ENCODE results near the gene GAPVD1.
"Not testable (repeated sequence)": the region's sequence is repeated elsewhere in the genome, so short reads cannot be mapped to it uniquely, and the experiment has no call there.

The GAPVD1 gene

DNA sequence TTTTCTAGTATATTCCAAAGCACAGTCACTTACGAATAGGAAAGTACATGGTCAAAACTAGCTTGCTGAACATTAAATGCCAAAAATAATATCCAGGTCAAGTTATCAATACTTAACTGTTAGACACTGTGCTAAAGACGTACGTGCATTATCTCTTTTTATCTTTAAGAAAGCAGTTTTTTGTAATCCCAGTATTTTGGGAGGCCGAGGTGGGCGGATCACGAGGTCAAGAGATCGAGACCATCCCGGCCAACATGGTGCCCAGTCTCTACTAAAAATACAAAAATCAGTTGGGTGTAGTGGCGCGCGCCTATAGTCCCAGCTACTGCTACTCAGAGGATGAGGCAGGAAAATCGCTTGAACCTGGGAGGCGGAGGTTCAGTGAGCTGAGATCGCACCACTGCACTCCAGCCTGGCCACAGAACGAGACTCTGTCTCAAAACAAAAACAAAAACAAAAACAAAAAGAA is 17.8 kb upstream of the GAPVD1 start:
- no peak for DNase-seq (ENCODE audit: low spot score)

DNA sequence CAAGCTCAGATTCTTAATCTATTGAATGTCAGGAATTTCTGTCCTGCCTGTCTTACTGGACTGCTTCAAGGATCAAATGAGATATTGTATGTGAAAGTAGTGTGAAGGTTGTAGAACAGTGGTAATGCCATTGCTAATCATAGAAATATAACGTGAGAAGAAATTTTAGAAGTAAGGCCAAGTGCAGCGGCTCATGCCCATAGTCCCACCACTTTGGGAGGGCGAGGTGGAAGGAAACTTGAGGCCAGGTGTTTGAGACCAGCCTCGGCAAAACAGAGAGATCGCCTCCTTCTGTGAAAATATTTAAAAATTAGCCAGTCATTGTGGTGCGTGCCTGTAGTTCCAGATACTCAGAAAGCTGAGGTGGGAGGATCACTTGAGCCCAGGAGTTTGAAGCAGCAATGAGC is 15.4 kb upstream of the GAPVD1 start:
- no peak for DNase-seq (ENCODE audit: low spot score)

DNA sequence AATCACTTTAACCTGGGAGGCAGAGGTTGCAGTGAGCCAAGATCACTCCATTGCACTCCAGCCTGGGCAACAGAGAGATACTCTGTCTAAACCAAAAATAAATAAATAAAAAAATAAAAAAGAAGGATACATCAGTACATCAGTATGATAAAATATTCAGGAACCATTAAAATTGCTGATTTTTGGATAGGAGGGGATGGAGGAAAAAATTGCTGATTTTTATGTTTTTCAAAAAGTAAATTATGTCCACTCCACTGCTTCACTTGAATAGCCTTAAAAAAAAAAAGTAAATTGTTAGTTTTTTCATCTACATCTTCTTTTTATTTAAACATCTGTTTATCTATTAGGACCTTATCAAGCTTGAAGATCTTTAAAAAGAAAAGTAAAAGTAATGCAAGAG is 7.4 kb upstream of the GAPVD1 start:
- no peak for DNase-seq (ENCODE audit: low spot score)

DNA sequence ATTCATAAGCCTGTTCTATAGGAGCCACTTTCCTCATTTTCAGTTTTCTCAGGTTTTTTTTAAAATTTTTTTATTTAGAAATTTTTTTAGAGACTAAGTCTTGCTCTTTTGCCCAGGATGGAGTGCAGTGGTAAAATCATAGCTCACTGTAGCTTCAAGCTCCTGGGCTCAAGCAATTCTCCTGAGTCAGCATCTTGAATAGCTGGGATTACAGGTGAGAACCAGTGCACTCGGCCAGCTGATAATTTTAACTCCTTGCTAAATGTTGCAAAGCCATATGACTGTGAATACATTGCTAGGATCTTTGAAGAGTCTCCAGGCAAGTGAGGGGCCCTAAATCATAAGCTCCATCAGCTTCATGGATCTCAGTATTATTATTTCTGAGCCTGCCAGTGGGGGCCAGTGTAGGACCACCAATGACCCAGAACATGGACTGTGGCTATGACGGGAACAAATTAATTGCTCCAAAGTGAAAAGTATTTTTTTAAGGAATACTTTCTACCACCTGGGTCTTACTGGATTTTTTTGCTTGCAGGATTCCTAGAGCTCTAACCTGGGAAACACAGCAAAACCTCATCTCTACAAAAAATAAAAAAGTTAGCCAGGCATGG is 5.7 kb upstream of the GAPVD1 start:
- peak; percentile 36 for DNase-seq (ENCODE audit: low spot score)

DNA sequence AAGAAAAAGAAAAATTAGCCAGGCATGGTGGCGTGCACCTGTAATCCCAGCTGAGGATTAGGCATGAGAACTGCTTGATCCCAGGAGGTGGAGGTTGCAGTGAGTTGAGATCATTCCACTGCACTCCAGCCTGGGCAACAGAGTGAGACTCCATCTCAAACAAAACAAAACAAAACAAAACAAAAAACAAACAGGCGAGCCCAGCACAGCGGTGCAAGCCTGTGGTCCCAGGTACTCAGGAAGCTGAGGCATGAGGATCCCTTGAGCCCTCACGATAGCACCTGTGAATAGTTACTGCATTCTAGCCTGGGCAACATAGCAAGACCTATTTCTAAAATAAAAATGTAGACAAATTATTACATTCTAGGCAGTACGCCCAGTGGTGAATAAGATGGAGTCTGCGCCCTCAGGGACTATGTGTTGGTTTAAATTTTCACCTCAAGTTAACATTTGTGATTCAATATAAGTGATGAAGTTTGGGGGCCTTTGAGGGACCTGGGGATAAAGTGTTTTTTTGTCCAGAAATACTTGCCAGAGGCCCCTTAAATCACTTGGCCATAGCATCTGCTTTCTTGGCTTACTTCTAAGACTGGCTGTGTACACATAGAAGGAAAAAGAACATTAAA is 3.4 kb upstream of the GAPVD1 start:
- DNase-seq (ENCODE audit: low spot score), result no peak

DNA sequence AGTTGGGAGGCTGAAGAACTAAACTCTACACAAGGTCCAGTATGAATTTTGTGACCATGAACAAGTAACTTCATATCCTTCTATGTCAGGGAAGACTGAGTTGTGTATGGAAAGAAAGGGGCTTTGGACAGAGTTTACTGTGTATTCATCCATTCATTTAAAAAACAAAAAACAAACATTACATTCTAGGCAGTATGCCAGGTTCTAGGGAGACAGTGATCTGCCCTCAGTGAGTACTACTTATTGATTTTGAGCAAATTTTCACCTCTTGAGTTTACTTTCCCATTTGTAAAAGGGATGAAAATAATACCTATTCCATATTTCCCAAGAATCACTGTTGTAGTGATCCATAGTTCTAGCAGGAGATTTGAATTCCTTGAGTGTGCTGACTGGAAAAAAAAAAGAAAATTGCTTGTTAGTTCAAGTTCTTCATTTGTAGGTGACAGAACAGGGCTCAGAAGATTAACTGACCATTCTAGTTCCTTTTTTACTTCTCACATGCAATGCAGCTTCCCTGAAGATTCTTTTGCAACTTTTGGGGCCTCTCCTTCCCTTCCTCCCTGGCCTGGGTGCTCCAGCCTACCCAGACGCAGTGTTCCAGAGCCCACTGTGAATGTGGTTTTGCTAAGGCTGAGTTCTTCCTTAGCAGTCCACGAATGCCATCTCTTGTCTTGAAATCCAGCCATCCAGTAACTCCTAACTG is 2.6 kb upstream of the GAPVD1 start:
- no peak for DNase-seq (ENCODE audit: low spot score)

DNA sequence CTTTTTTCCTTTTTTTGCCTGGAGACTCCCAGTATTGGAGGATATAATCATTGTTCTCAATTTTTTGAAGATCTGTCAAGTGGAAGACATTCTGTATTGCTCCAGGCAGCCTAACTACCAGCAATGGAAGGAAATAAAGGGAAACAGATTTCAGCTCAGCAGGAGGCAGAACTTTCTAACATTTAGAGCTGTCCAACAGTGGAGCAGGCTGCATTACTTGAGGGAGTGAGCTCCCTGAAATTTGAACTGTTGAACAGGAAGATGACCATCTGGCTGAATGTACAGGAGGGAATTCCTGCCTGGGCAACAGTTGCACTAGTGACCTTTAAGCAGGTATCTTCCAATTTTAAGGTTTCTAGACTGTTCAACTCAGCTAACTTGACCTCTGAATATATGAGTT is 1.1 kb upstream of the GAPVD1 start:
- DNase-seq (ENCODE audit: low spot score), result no peak

DNA sequence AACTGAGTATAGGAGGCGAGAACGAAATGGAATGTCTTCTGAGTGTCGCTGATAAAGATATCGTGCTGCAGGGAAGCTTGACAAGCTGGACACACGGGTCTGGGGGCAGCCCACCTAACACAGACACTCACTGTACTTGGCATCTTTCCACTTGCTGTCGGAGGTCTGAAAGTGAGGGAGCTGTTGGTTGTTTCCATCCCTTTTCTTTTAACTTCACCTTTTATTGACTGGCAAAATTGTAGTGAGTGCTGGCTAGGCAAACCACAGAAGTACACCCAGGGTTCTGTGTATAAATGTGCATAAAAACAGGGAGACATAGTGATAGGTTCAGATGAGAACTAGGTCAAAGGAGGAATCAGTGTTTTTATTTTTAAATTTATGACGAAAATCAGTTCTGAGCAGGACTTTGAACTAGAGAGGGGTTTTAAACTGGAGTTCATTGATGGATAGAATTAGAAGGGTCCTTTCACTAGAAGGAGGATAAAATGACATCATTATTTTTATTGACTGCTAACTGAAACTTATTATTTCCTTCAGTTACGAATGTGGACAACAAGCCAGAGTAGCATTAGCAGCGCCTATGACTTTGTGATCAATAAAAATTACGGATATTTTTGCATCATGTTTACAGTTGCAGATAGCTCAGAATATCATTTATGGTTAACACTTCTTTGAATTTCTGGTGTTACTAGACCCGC is 817 bp downstream of the GAPVD1 start:
- DNase-seq (ENCODE audit: low spot score), result no peak

DNA sequence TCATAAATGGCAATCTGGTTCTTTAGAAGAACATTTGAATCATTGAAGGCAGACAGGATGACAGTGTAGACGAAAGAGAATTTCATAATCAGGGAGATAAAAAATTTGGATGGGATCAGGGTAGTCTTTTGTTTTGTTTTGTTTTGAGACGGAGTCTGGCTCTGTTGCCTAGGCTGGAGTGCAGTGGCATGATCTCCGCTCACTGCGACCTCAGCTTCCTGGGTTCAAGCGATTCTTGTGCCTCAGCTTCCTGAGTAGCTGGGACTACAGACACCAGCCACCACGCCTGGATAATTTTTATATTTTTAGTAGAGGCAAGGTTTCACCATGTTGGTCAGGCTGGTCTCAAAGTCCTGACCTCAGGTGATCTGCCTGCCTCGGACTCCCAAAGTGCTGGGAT is 2.4 kb downstream of the GAPVD1 start:
- DNase-seq (ENCODE audit: low spot score), result not testable (repeated sequence)

DNA sequence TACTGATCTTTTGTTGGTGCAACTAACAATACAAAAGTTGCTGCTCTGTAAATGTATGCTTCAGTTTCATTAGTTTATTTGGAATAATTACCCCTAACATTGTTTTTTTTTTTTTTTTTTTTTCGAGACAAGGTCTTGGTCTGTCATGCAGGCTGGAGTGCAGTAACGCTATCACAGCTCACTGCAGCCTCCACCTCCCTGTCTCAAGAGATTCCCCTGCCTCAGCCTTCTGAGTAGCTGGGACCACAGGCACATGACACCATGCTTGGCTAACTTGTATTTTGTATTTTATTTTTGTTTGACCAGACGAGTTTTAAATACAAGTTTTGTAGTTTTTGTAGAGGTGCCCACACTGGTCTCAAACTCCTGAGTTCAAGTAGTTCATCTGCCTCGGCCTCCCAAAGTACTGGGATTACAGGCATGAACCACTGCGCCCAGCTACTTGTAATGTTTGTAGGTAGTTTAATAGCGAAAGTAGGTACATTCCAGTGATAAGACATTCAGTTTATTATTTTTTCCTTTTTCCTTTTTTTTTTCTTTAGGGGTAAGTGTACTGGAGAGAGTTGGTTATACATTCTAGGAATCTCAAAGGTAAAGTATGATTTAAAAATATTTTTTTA is 6.9 kb downstream of the GAPVD1 start:
- no peak for DNase-seq (ENCODE audit: low spot score)

DNA sequence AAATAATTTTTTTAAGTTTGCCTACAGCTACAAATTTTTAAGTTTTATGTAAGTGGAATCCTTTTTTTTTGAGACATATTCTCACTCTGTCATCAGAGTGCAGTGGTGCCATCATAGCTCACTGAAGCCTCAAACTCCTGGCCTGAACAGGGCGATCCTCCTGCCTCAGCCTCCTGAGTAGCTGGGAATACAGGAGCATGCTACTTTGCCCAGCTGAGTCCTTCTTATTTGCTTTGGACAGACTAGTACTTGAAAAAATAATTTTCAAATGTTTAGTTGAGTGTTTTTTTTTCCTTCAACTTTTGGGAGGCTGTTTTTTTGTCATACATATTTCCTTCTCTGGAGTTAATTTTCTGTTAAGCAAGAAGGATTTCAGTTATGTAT is 7.4 kb downstream of the GAPVD1 start:
- no peak for DNase-seq (ENCODE audit: low spot score)

DNA sequence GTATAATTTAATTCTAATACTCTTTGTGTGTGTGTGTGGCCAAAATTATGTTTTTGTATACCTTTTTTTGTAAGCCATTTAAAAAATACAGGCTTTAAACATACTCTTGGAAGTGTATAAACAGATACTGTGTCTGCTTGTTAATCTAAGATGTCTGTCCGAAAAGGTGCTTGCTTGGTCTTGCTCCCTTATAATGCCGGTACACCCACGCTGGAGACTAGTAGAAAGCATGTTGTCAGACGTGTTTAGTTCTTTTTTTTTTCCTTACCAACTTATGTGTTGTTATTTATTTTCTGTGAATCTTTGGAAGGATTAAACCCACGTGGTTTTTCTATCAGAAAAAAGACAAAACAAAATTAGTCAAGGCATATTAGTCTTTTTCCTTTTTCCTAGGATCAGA is 9.5 kb downstream of the GAPVD1 start:
- no peak for DNase-seq (ENCODE audit: low spot score)

DNA sequence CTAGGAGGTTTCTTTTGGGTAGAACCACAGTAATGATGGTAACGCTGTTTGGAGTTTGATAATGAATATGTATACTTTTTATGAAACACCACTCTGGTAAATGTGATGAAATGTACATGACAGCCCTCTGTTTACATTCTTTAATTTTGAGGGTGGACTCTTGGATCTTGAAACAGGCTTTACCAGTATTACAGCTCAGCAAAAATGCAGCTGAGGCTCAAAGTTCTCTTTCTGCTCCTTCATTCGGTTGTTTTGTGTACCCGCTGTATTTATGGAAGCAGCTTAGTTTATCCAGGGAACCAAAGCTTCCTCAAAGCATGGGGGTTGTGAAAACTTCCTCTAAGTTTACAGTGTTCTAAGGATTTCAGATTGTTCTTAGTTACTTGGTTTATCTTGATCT is 11.1 kb downstream of the GAPVD1 start:
- no peak for DNase-seq (ENCODE audit: low spot score)

DNA sequence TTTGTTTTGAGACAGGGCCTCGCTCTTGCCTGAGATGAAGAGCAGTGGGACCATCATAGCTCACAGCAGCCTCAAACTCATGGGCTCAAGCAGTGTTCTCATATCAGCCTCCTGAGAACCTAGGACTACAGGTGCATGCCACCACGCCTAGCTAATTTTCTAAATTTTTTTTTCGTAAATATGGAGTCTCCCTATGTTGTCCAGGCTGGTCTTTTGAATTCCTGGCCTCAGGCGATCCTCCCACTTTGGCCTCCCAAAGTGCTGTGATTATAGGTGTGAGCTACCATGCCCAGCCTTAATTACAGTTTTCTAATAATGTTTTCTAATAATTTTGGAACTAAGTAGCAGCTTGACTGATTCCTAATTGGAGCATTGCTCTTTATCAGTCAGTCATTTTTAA is 15.1 kb downstream of the GAPVD1 start:
- no peak for DNase-seq (ENCODE audit: low spot score)

DNA sequence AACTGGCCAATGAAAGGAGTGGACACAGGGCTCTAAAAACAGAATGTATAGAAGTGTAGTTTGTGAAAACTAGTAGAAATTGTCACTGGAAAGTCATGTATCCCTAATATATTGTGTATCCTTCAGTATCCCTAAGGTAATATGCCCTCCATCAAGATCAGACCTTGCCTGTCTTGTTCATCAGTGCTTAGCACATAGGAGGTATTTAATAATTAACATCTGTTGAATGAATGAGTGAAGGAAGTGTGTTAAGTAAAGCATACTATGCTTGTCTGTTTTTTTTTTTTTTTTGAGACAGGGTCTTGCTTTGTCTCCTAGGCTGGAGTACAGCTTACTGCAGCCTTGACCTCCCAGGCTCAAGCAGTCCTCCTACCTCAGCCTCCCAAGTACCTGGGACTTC is 15.8 kb downstream of the GAPVD1 start:
- no peak for DNase-seq (ENCODE audit: low spot score)

DNA sequence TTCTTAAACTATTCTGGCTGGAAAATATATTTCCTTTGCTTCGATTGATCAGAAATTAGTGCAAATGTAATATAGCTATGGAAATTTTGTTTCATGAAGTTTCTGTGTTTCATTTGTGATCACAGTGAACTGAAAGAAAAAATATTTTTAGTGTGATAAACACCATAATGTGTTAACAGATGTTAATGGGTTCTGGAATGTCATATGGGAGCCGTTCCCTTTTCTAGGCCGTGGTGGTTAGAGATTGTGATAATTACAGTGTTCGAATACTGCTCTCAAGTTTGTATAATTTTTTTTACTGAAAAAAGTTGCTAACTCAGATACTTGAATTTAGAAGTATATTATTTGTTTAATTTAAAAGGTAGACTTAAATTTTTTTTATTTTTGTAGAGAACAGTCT is 19.3 kb downstream of the GAPVD1 start:
- no peak for DNase-seq (ENCODE audit: low spot score)

DNA sequence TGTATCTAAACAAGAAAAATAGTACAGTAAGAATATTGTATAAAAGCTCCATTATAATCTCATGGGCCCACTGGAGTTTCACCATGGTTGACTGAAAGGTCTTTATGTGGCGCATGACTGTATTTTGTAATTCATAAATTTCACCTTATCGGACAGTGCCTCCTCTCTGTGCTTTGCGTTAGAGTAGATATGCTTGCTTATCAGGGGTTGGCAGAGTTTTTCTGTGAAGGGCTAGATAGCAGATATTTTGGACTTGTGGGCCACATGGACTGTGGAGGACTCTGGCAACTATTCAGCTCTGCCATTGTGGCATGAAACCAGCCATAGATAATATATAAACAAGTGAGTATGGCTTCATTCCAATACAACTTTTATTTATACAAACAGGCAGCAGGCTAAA is 23.2 kb downstream of the GAPVD1 start:
- DNase-seq (ENCODE audit: low spot score), result no peak

DNA sequence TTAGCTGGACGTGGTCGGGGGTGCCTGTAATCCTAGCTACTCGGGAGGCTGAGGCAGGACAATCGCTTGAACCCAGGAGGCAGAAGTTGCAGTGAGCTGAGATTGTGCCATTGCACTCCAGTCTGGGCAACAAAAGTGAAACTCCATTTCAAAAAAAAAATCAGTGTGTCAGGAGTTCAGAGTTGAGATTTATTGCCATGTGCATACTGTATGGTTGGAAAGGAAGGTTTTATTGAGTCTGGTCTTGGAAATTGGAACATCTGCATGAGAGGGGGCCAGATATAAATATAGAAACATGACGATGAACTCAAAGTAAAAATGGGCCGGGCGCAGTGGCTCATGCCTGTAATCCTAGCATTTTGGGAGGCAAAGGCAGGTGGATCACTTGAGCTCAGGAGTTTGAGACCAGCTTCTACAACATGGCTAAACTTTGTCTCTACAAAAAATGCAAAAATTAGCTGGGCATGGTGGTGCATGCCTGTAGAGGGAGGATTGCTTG is 25.4 kb downstream of the GAPVD1 start:
- not testable (repeated sequence) for DNase-seq (ENCODE audit: low spot score)

DNA sequence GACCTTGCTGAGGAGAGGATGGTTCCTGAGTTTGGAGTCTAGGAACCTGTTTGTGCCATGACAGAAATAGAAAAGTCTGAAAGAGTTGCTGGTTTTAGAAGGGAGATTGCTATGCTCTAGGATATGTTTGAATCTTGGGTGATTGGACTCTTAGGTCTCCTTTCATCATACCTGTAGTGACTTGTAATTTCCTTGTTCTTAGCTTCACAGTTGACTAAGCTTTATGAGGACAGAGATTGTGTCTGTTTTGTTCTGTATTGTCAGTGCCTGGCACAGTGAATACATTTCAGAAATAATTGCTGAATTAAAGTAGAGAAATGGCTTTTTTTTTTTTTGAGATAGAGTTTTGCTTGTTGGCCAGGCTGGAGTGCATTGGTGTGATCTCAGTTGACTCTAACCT is 31.5 kb downstream of the GAPVD1 start:
- DNase-seq (ENCODE audit: low spot score), result no peak

DNA sequence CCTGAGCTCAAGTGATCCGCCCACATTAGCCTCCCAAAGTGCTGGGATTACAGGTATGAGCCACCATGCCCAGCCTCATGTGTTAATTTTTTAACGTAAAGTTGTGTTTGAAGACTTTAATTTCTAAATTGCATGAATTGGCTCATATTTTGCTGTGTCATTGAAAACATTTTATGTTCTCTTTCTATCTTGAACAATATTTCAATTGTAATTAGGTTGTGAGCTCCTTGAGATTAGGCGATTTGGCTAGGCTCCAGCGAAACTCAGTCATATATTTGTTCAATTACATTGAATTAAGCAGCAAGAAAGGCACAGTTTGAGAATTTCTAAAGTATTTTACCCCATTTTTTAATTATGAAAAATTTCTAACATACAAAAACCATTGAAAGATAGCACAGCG is 34.0 kb downstream of the GAPVD1 start:
- no peak for DNase-seq (ENCODE audit: low spot score)

DNA sequence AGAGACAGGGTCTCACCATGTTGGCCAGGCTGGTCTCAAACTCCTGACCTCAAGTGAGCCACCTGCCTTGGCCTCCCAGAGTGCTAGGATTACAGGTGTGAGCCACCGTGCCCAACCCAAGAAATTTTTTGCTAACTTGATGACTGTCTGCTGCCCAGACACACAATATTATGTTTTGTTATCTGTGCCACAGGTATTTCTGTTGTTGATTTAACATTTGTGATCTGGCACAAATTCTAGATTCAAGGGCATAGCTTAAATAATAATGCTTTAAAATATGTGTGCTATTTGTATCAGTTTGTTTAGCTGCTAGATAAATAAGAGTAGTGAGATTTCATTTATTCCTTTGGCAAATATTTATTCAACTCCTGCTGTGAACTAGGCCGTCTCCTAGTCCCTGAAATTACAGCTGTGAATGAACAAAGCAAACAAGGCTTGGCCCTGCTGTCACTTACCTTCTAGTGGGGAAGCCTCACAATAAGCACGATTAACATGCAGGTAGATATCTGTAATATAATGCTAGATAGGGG is 35.3 kb downstream of the GAPVD1 start:
- DNase-seq (ENCODE audit: low spot score), result no peak

DNA sequence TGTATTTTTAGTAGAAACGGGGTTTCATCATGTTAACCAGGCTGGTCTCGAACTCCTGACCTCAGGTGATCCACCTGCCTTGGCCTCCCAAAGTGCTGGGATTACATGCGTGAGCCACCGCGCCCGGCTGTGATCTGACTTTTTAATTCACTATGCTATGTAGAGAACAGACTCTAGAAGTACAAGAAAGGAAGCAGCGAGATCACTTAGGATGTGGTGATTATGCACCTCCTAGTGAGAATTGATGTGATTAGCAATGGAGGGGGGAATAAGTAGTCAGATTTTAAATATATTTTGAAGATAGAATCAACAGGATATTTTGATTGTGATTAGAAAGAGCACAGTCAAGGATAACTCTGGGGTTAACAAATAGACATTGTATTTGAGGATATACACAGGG is 36.3 kb downstream of the GAPVD1 start:
- no peak for DNase-seq (ENCODE audit: low spot score)
